SK-N-SH treated with all-trans-retinoic acid at 6 μM for 48 hours (cell line): ENCODE results near the gene NFXL1.

Experiments
- ARNTL ChIP-seq: fragments of 450-650 bp; formaldehyde crosslinking; IDR thresholded peaks from 2 replicates; pipeline ENCODE4 v1.5.0; 2020; ENCODE audit warnings: low read depth, mild to moderate bottlenecking, moderate library complexity, borderline replicate concordance
- CREB5 ChIP-seq: fragments of 250-450 bp; sonication (Bioruptor Pico); IDR thresholded peaks from 2 replicates; pipeline ENCODE4 v1.5.1; 2020; ENCODE audit warnings: low read depth, mild to moderate bottlenecking, moderate library complexity
- ESRRG ChIP-seq: fragments of 250-450 bp; sonication (Bioruptor Pico); IDR thresholded peaks from 2 replicates; pipeline ENCODE4 v1.6.1; 2021; ENCODE audit warnings: mild to moderate bottlenecking
- GLIS3 ChIP-seq: fragments of 250-450 bp; sonication (Bioruptor Pico); IDR thresholded peaks from 2 replicates; pipeline ENCODE4 v1.5.0; 2020; ENCODE audit warnings: mild to moderate bottlenecking, moderate library complexity
- OSR1 ChIP-seq: fragments of 250-450 bp; sonication (Bioruptor Pico); IDR thresholded peaks from 2 replicates; pipeline ENCODE4 v1.8.0; 2022; ENCODE audit warnings: moderate library complexity, mild to moderate bottlenecking, inconsistent platforms
- PATZ1 ChIP-seq: fragments of 250-450 bp; sonication (Bioruptor Pico); IDR thresholded peaks from 2 replicates; pipeline ENCODE4 v1.8.0; 2020; ENCODE audit warnings: mild to moderate bottlenecking, moderate library complexity, borderline replicate concordance
- POU6F1 ChIP-seq: fragments of 250-450 bp; sonication (Bioruptor Pico); IDR thresholded peaks from 2 replicates; pipeline ENCODE4 v1.8.0; 2021; ENCODE audit warnings: low read depth, mild to moderate bottlenecking, moderate library complexity, borderline replicate concordance
- RARB ChIP-seq: fragments of 250-450 bp; sonication (Bioruptor Pico); IDR thresholded peaks from 2 replicates; pipeline ENCODE4 v1.8.0; 2021; ENCODE audit warnings: mild to moderate bottlenecking, moderate library complexity
- SNAI2 ChIP-seq: fragments of 250-450 bp; sonication (Bioruptor Pico); IDR thresholded peaks from 2 replicates; pipeline ENCODE4 v1.5.0; 2020; ENCODE audit warnings: mild to moderate bottlenecking, moderate library complexity
- ZFP3 ChIP-seq: fragments of 250-450 bp; sonication (Bioruptor Pico); IDR thresholded peaks from 2 replicates; pipeline ENCODE4 v1.5.0; 2020; ENCODE audit warnings: mild to moderate bottlenecking, moderate library complexity
- ZNF565 ChIP-seq: fragments of 450-650 bp; formaldehyde crosslinking; conservative IDR thresholded peaks from 2 replicates; pipeline ENCODE4 v1.5.0; 2020; ENCODE audit warnings: low read depth, mild to moderate bottlenecking, moderate library complexity
- ZNF70 ChIP-seq: fragments of 450-650 bp; formaldehyde crosslinking; IDR thresholded peaks from 2 replicates; pipeline ENCODE4 v1.5.0; 2020; ENCODE audit warnings: mild to moderate bottlenecking, moderate library complexity

- no peak for TF ChIP-seq PATZ1 (CRISPR knock-in tag)
- no peak for TF ChIP-seq ZFP3 (CRISPR knock-in tag)
- no peak for TF ChIP-seq ARNTL
- no peak for TF ChIP-seq ZNF70 (CRISPR knock-in tag)
- no peak for TF ChIP-seq CREB5 (CRISPR knock-in tag)
- TF ChIP-seq GLIS3 = no peak
- TF ChIP-seq OSR1 = no peak
- no peak for TF ChIP-seq RARB (CRISPR knock-in tag)
- no peak for TF ChIP-seq ESRRG
- no peak for TF ChIP-seq SNAI2
- TF ChIP-seq POU6F1 (CRISPR knock-in tag) = no peak
- no peak for TF ChIP-seq ZNF565 (CRISPR knock-in tag)
Measured at GRCh38 chr4:47840291-47840690, 74.1 kb downstream of the NFXL1 start.
